T-helper 22 cell (primary cell): Measurements from ENCODE around the gene PSAPL1.
"Not testable (repeated sequence)": the region's sequence is repeated elsewhere in the genome, so short reads cannot be mapped to it uniquely, and the experiment has no call there.

Experiments used
- DNase-seq: peaks from one replicate; pipeline ENCODE4 v3.0.0-alpha.2; 2020; ENCODE audit warnings: low read depth

Gene PSAPL1

GRCh38 chr4:7458066-7458425, 23.3 kb upstream of the PSAPL1 start:
- DNase-seq = no peak

DNA sequence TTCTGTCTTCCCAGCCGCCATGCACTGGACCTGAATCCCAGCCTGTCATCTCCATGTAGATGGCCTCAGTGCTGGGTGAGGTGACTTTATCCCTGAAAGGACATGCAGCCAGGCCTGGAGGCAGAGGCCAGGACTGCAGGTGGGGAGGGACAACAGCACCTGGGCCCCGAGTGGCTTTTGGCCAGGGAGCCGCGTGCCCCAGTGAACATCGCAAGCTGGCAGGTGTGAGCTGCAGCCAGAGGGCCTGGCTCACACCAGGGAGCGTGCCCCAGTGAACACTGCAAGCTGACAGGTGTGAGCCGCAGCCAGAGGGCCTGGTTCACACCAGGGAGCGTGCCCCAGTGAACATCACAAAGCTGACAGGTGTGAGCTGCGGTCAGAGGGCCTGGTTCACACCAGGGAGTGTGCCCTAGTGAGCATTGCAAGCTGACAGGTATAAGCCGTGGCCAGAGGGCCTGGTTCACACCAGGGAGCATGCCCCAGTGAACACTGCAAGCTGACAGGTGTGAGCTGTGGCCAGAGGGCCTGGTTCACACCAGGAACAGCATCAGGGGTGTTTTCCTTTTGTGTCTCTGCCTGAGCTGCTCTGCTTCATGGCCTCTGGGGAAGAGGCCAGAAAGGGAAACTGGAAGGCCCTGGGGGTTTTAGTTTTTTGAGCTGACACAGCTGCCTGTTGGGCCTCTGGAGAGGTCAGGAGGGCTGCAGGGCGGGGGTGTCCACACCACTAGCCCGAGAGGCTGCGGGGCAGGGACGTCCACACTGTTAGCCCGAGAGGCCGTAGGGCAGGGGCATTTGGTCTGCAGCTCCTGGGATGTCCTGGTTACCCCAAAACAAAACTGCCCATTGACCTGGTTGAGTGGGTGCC, 22.7 kb upstream of the PSAPL1 start:
- no peak for DNase-seq

GRCh38 chr4:7452802-7453201, 18.1 kb upstream of the PSAPL1 start:
- DNase-seq = not testable (repeated sequence)

GRCh38 chr4:7451800-7452199, 17.1 kb upstream of the PSAPL1 start:
- DNase-seq = no peak

DNA sequence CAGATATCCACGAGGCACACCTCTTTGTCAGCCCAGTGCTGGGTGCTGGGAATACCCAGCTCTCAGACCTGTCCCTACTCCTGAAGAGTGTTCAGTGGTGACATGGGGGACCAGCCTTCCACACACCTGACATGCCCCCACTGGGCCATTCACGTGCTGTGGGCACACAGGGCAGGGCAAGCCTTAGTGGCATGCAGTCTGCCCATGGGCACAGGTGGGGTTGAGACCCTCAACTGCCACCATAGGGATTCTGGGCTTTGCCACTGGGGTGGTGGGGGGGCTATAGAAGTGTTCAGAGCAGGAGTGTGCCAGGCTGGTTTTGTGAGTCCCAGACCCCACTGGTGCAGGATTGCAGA, 16.7 kb upstream of the PSAPL1 start:
- no peak for DNase-seq

DNA sequence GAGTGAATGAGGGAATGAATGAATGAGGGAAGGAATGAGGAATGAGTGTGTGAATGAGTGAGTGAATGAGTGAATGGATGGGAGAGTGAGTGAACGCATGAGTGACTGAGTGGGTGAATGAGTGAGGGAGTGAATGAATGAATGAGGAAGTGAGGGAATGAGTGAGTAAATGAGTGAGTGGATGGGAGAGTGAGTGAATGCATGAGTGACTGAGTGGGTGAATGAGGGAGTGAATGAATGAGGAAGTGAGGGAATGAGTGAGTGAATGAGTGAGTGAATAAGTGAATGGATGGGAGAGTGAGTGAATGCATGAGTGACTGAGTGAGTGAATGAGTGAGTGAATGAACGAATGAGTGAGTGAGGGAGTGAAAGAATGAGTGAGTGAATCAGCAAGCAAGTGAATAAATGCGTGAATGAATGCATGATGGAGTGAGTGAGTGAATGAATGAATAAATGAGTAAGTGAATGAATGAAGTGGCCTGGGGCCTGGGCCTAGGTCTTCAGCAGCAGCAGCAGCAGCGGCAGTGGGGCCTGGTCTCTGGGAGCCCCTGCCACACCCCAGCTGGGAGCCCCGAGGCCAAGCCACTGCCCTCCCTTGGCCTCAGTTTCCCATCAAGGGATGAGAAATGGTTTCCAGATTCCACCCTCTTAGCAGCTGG, 16.2 kb upstream of the PSAPL1 start:
- no peak for DNase-seq

GRCh38 chr4:7448036-7448435, 13.3 kb upstream of the PSAPL1 start:
- no peak for DNase-seq

DNA sequence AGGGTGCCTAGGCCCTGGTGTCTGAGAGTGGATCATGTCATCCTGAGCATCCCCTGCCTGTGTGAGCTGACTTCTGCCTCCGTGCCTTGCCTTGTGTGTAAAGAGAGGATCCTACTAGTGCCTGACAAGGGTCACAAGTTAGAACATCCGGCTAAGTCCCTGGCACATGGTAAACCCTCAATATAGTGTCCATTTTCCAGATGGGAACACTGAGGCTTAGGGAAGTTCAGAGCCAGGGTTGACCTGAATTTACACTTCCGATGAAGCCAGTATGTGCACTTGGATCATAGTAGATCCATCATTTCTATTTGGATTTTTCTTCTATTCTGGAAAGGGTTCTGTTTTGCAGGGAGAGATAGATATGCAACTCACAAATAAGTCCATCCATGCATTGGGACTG, 12.5 kb upstream of the PSAPL1 start:
- no peak for DNase-seq

GRCh38 chr4:7444731-7445130, 10.0 kb upstream of the PSAPL1 start:
- DNase-seq = no peak

DNA sequence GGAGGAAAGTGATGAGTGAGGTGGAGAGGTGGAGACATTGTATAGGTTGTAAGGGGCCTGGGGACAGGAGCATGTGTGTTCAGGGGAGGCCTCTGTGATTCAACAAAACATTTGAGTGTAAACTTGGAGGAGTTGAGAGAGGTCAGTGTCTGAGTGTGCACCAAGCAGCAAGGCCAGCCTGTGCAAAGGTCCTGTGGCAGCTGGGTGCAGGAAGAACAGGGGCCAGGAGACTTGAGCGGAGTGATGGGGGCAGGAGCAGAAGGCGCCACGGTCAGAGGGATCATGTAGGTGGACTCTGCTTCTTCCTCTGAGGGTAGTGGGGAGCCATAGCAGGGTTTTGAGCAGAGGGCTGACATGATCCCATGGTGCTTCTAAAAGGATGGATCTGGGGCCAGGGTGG, 9.6 kb upstream of the PSAPL1 start:
- DNase-seq = no peak

GRCh38 chr4:7442574-7443162, 7.9 kb upstream of the PSAPL1 start:
- DNase-seq = no peak

GRCh38 chr4:7441201-7441600, 6.5 kb upstream of the PSAPL1 start:
- no peak for DNase-seq

GRCh38 chr4:7439699-7440098, 5.0 kb upstream of the PSAPL1 start:
- DNase-seq = no peak

DNA sequence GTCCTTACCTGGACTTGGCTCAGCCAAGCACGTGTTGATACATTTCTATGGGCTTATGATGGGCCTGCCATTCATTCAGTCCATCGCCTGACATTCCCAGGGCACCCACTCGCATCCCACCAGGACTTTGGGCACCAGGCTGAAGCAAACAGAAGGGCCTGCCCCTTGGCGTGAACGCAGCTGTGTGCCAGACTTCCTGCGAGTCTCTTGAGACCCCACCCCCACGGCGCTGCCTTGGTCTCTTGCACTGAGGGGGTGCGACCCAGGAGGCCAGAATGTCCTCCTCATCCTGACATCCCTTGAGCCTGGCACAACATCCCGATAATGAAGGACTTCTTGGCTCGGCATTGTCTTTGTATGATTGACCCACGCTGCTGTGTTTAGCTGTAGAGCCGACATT, 1.5 kb upstream of the PSAPL1 start:
- DNase-seq = no peak

DNA sequence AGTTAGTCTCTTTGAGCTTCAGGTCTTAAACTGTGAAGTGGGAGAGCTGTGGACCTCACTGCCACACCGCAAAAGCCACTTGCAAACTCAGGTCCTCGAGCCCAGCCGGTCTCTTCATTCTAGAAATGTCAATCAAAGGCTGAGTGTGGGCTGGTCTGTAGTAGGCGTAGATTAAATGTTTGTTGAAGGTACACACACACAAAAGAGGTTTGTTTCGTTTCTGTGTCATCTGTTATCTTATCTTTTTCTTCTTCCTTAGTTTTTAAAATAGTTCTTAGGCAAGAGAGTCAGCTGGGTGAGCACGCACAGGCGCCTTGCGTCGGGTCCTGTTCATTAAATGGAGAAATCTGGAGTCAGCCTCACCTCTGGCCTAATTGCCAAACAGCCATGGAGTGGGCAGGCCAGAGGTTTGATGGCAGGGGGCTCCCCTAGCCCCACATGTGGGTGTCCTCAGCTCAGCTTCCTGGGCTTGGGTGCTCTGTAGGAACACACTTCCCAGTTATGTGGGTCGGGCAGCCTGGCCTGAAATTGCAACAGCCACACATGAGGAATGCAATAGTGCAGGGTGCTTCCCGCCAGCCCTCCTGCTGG, 836 bp upstream of the PSAPL1 start:
- DNase-seq = no peak

GRCh38 chr4:7434141-7434765, 477 bp downstream of the PSAPL1 start:
- DNase-seq = no peak

DNA sequence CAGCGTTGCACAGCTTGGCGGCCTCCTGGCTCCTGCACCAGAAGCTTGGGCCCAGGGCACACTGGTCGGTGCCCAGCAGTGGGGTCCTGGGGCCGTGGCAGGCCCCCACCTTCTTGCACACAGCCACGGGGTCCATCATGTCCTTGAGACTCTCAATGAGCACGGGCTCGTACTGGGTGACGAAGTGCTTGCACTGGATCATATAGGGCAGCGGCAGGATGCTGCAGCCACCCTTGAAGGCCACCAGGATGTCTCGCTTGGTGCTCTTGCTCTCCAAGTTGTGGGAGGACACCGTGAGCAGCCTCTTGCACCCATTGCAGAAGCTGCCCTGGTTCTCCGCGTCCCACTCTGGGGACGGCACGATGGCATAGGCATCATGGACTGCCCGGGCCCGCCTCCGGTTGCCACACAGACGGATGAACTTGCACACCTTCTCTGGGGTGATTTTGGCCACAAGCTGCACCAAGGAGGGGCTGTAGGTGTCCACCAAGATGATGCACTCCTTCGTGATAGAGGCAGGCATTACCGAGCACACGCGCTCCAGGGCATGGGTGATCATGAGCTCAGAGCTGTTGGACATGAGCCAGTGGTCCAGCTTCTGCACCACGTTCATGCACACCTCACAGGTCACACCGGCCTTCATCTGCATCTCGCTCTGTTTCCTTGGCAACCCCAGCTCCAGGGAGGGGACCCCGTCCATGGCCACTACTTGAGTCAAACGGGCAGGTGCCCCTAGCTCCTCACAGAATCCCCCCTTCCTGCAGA, 1.2 kb downstream of the PSAPL1 start:
- no peak for DNase-seq

- DNase-seq = no peak
Observed at GRCh38 chr4:7432531-7433375, 2.0 kb downstream of the PSAPL1 start.

- DNase-seq = no peak
Observed at GRCh38 chr4:7431696-7432530, 2.8 kb downstream of the PSAPL1 start.
